ENCODE data around the gene ZNF488.

ZNF488 gene

DNA sequence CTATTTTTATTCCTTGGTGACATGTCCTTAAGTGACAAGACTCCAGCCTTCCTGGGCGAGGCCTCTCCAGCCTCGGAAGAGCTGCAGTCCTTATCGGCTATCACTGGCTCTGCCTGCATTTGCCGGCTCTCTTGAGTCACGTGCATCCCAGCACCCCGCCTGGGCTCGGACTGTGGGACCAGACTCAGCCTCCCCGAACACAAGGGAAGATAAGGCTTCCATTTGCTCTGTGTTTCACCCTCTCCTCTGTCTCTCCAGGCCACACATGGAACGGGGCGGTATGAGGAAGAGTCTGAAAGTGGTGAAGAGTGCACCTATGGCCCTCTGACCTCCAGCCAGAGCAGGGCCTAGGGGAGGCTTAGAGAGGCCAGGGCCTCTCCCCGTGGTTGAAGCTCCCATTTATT lies 57.2 kb downstream of the ZNF488 start:
- DNase-seq: no peak

DNA sequence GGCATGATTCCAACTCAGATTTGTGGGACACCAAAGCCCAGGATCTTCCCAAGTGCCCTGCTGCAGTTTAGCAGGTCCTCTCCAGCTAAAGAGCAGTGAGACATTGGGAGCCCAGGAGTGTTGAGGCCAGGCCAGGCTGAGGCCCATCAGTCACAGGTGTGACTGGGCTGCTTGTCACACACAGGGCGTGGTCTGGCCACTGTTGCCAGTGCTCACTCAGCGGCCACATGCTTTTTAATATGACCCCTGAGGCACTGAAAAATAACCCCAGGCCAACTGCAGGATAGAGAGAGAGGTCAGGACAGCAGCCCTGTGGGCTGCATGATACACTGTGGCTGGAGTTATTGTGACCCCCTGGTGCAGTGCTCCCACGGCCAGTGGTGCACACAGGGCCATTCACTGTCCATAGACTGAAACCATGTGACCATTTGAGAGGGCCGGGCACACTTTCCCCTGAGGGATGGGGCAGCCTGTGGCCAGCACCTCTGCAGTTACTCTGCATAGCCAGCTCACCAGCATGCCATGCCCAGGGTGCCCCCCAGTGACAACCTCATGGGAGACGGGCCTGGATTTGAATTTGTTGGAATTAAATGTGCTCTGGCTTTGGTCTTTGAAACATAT lies 57.7 kb downstream of the ZNF488 start:
- DNase-seq: no peak

DNA sequence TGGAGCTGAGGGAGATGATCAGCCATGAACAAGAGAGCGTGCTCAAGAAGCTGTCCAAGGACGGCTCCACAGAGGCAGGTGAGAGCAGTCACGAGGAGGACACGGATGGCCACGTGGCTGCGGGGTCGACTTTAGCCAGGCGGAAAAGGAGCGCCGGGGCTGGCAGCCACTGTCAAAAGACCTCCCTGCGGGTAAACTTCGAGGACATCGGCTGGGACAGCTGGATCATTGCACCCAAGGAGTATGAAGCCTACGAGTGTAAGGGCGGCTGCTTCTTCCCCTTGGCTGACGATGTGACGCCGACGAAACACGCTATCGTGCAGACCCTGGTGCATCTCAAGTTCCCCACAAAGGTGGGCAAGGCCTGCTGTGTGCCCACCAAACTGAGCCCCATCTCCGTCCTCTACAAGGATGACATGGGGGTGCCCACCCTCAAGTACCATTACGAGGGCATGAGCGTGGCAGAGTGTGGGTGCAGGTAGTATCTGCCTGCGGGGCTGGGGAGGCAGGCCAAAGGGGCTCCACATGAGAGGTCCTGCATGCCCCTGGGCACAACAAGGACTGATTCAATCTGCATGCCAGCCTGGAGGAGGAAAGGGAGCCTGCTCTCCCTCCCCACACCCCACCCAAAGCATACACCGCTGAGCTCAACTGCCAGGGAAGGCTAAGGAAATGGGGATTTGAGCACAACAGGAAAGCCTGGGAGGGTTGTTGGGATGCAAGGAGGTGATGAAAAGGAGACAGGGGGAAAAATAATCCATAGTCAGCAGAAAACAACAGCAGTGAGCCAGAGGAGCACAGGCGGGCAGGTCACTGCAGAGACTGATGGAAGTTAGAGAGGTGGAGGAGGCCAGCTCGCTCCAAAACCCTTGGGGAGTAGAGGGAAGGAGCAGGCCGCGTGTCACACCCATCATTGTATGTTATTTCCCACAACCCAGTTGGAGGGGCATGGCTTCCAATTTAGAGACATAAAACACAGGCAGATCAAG lies 58.5 kb downstream of the ZNF488 start:
- no peak for DNase-seq

DNA sequence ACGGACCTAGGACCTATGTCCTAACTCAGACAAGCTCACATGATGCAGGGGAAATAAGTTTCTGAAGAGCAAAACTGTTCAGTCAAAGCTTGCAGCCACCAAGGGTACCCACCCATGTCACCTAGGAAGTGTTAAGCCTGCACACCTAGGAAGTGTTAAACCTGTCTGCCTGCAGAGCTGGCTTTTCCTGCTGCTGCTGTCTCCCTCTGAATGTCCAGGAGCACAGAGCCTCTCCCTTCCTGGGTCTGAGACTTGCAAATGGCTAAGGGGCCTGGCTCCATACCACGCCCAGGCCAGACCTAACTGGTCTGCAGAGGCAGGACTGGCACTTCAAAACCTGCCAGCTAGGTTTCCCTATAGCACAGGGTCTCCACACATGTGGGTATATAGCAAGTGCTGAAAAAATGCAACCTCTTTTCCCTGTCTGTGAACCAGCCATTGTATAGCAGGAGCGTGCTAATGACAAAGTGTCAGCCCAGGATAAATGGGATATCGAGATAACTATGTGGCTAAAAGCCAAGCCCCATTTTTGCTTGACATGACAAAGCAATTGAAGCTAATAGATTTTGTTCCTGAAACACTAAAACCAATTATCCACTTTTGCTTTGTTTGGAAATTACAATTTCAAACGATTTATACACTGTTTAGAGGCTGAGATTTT lies 60.3 kb downstream of the ZNF488 start:
- DNase-seq: no peak

DNA sequence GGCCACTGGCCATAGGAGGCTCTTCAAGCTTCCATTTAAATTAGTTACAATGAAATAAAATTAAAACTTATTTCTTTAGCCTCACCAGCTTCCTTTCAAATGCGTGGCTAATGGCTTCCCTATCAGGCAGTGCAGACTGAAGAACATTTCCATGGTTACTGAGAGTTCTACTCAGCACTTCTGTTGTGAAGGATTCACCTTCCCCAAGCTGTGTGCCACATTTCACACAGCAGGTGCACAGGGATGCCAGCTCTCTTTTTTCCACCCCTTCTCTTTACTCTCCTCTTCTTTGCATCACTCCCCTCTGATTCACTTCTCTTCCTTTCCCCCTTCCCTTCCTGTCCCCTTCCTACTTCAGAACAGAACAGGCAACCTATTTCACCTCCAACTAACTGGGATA lies 61.0 kb downstream of the ZNF488 start:
- DNase-seq: no peak

DNA sequence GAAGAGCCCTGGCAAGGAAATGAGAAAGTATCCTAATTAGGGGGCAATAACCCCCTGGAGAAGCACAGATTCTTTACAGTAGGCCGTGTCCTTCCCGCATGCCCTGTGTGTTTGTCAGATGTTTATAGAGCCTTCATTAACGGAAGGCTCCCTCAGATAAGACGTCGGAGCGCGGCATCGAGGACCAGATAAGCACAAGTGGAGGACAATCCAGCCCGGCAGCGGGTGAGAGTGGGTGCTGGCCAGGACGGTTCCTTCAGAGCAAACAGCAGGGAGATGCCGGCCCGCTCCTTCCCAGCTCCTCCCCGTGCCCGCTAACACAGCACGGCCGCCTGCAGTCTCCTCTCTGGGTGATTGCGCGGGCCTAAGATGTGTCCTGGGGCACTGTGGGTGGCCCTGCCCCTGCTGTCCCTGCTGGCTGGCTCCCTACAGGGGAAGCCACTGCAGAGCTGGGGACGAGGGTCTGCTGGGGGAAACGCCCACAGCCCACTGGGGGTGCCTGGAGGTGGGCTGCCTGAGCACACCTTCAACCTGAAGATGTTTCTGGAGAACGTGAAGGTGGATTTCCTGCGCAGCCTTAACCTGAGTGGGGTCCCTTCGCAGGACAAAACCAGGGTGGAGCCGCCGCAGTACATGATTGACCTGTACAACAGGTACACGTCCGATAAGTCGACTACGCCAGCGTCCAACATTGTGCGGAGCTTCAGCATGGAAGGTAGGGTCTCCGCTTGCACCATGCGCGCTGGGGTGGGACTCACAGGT lies 61.6 kb downstream of the ZNF488 start, which contains the start of gene GDF2:
Gene GDF2 (plus strand): TSS at position 155 of the 762 bp plus-strand sequence. CDS start 215 bp downstream, at position 370.
- no peak for DNase-seq

DNA sequence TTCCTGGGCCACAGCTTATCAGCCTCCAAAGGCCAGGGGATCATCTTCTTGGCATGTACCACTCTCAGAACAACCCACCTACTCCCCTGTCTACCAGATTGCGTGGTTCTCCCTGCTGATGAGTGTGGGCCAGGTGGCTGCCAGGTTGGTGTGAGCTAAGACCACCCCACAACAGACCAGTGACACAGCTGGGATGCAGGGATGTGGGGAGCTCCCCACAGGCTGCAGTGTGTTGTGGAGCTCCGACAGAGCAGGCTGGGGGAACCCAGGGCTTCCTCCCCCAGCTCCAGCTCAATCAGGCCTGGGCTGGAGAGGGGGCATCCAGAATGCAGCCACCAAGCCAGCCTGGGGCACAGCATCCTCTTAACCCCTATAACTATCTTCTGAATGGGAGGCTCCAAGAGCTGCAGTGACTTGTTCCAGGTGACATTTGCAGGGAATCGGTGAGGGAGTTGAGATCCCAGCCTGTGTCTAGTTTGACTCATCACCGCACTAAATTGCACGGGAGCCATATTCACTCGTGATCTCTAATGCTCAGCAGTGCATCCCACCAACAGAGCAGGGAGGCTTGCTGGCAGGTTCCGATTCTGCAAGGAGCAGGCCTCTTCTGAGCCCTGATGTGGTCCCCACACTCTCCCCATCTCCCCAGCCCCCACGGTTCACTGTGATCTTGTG lies 62.4 kb downstream of the ZNF488 start:
- DNase-seq: no peak

DNA sequence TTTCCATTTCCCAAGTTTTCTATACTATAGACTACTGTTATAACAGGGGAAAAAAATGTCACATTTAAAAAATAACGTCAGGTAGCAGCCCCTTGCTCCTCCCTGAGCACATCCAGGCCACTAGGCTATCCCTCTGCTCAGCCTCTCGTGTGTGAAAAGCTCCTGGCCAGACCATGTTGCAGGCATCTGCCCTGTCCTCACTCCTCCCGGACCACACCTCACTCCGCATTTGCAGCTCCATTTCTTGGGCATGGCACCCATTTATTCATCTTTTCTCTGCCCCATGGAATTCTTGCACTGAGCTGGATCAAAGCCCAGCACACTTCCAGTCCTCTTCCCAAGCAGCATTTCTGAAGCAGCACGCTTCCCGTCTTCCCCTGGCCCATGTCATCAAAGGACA lies 63.3 kb downstream of the ZNF488 start:
- no peak for DNase-seq

DNA sequence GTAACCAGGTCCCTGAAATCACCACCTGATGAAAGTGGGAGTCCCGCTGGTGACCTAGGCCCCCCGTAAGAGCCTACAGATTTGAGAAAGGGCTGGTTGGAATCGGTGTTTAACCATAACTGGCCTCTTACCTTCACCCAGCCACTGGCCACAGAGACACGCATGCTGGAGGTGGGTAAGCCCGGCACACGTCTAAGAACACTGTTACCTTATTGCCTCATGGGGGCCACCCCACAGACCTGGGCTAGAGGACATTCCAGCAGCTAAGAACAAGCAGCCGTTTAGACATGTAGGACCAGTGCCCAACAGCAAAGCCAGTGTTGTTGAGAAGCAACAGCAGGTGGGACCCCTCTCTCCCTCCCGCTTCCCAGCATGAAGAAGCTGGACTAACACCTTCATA lies 64.3 kb downstream of the ZNF488 start:
- DNase-seq: no peak

DNA sequence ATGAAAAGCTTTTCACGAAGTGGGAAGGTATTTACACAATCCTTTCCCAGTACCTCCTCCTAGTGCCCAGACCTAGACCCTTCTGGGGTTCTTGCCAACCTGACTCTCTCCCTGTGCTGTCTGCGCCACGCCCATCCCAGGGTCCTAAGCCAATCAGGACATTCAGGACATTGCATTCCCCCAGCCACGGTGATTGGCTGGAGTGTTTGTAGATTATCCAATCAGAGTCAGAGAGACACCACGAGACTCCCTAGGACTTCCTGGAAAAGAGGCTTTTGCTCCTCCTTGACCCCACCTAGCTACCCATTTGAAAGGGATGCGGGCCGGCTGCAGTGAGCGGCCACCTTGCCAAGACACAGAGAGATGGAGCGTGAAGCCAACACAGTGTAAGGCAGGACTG lies 65.4 kb downstream of the ZNF488 start:
- DNase-seq: no peak

DNA sequence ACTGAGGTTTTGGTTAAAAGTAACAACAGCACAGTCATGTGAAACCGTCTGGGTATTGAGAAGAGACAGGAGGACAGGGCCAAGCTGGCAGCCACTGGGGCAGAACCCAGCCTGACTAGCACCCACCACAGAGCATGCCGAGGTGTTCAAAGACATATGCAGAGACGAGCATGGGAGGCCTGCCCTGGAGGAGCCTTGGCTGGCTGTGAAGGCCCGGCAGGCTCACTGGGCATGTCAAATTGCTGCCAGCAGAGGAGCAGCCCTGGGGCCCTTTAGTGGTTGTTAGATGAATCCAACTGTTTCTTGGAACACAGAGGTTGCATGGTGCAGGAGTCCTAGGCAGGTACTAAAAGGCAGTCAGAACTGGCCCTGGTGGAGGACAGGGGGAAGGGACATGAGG lies 66.8 kb downstream of the ZNF488 start:
- DNase-seq: no peak

DNA sequence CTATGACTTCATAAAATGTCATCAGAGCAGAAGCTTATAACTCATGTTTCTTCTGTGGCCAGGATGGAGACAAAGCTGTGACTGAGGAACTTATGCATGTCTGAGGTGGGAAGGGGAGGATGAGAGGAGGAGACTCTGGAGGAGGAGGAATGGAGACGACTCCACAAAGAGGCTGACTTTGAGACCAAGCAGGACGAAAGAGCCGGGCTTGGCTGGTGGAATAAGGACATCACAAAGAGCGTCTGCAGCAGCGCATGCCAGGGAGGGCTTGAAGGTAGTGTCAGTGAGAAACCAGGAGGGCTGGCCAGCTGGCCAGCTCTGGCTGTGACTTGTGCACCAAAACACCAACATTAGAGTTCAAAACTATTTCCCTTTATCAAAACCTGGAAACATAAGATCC lies 68.0 kb downstream of the ZNF488 start:
- no peak for DNase-seq
